KBM-7 (cell line): Measurements from ENCODE around the gene PEX10.
"Not testable (repeated sequence)": the region's sequence is repeated elsewhere in the genome, so short reads cannot be mapped to it uniquely, and the experiment has no call there.

Experiments
- DNase-seq: peaks from one replicate; pipeline ENCODE4 v3.0.0-alpha.2; 2015
- in situ Hi-C: fragments of 300-500 bp; cut with MboI; formaldehyde crosslinking; loops from 2 replicates; pipeline ENCODE4 v1.14.3; 2020; ENCODE audit warnings: low sequenced_read_pairs, low pct_unique_long_range_greater_than_20kb, mixed read lengths

Gene PEX10

GRCh38 chr1:2445162-2445822 is 32.9 kb upstream of the PEX10 start:
- in situ Hi-C loops, result no loop called here
- DNase-seq, result no peak

GRCh38 chr1:2444138-2444591 is 31.8 kb upstream of the PEX10 start:
- in situ Hi-C loops, result no loop called here
- DNase-seq, result no peak

- DNase-seq, result no peak
- in situ Hi-C loops, result no loop called here
These were observed 31.1 kb upstream of the PEX10 start for GRCh38 chr1:2443277-2444137.

GRCh38 chr1:2442661-2443060 is 30.3 kb upstream of the PEX10 start:
- DNase-seq, result no peak
- in situ Hi-C loops, result no loop called here

GRCh38 chr1:2441746-2442145 is 29.4 kb upstream of the PEX10 start:
- in situ Hi-C loops, result no loop called here
- no peak for DNase-seq

- in situ Hi-C loops, DNase-seq: not testable (repeated sequence)
These were observed 28.0 kb upstream of the PEX10 start for GRCh38 chr1:2440346-2440745.

GRCh38 chr1:2439369-2439768 is 27.0 kb upstream of the PEX10 start:
- in situ Hi-C loops, result no loop called here

GRCh38 chr1:2438641-2439040 is 26.3 kb upstream of the PEX10 start:
- in situ Hi-C loops, result no loop called here
- no peak for DNase-seq

More at GRCh38 chr1:2439369-2439768, 27.0 kb upstream of the PEX10 start:
- no peak for DNase-seq

- in situ Hi-C loops, result no loop called here
- DNase-seq, result no peak
These were observed 25.7 kb upstream of the PEX10 start for GRCh38 chr1:2438038-2438437.

GRCh38 chr1:2437617-2438016 is 25.3 kb upstream of the PEX10 start:
- no peak for DNase-seq
- in situ Hi-C loops, result no loop called here

- DNase-seq, result no peak
- in situ Hi-C loops, result no loop called here
These were observed 24.5 kb upstream of the PEX10 start for GRCh38 chr1:2436876-2437275.

- no peak for DNase-seq
- in situ Hi-C loops, result no loop called here
These were observed 23.5 kb upstream of the PEX10 start for GRCh38 chr1:2435746-2436355.

GRCh38 chr1:2435091-2435490 is 22.7 kb upstream of the PEX10 start:
- in situ Hi-C loops, result no loop called here
- no peak for DNase-seq

- no peak for DNase-seq
- in situ Hi-C loops, result no loop called here
These were observed 21.7 kb upstream of the PEX10 start for GRCh38 chr1:2433936-2434655.

- in situ Hi-C loops, result no loop called here
These were observed 20.8 kb upstream of the PEX10 start for GRCh38 chr1:2433196-2433595.

GRCh38 chr1:2432441-2432844 is 20.1 kb upstream of the PEX10 start:
- no peak for DNase-seq
- in situ Hi-C loops, result no loop called here

More at GRCh38 chr1:2433196-2433595, 20.8 kb upstream of the PEX10 start:
- DNase-seq, result no peak

GRCh38 chr1:2431518-2431917 is 19.2 kb upstream of the PEX10 start:
- in situ Hi-C loops, result no loop called here
- DNase-seq, result no peak

- DNase-seq, result no peak
- in situ Hi-C loops, result no loop called here
These were observed 18.7 kb upstream of the PEX10 start for GRCh38 chr1:2431103-2431502.

GRCh38 chr1:2430592-2430973 is 18.2 kb upstream of the PEX10 start:
- DNase-seq, result no peak
- in situ Hi-C loops, result no loop called here
